HG03520 (cell line): ENCODE data around the gene MAGEA9.
"Not testable (repeated sequence)": the region's sequence is repeated elsewhere in the genome, so short reads cannot be mapped to it uniquely, and the experiment has no call there.

Source experiments
- ATAC-seq: cut with Tn5 transposase; IDR thresholded peaks from one replicate; pipeline ENCODE4 v1.9.1; 2021; ENCODE audit warnings: mild to moderate bottlenecking, moderate library complexity; ENCODE audit not compliant: unreplicated experiment

MAGEA9 gene

DNA sequence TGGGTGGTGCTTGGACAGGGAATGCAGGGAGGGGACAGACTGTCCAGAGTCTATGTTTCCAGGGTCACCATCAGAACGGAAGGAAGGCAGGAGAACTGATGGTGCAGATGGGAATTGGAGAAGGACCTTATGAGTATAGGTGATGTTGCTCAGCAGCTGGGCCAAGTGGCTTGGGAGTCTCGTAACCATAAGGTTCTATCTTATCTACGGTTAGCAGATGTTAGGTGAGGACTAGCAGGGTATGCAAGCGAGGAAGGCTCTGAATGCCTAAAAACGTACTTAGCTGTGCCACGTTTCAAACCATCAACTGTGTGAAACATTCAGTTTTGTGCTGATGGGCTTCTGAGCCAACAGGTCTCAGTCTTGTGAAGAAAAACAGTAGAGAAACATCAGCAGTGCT, 22.4 kb downstream of the MAGEA9 start:
- ATAC-seq = no peak

DNA sequence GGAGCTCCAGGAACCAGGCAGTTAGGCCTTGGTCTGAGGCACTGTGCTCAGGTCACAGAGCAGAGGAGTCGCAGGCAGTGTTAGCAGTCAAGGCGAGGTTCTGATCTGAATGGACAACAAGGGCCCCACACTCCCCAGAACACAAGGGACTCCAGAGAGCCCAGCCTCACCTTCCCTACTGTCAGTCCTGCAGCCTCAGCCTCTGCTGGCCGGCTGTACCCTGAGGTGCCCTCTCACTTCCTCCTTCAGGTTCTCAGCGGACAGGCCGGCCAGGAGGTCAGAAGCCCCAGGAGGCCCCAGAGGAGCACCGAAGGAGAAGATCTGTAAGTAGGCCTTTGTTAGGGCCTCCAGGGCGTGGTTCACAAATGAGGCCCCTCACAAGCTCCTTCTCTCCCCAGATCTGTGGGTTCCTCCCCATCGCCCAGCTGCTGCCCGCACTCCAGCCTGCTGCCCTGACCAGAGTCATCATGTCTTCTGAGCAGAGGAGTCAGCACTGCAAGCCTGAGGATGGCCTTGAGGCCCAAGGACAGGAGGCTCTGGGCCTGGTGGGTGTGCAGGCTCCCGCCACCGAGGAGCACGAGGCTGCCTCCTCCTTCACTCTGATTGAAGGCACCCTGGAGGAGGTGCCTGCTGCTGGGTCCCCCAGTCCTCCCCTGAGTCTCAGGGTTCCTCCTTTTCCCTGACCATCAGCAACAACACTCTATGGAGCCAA, 26.2 kb downstream of the MAGEA9 start:
- ATAC-seq = no peak

DNA sequence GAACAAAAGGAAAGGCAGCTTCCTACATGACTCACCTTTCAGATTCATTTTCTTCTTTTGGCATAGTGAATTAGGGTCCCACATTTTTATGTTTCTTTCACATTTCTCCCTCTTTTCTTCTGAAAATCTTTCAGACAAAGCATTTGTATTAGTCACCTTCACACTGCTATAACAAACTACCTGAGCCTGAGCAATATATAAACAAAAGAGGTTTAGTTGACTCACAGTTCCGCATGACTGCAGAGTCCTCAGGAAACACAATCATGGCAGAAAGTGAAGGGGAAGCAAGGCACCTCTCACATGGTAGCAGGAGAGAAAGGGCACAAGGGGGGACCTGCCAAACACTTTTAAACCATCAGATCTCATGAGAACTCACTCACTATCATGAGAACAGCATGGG, 36.9 kb downstream of the MAGEA9 start:
- ATAC-seq = no peak

DNA sequence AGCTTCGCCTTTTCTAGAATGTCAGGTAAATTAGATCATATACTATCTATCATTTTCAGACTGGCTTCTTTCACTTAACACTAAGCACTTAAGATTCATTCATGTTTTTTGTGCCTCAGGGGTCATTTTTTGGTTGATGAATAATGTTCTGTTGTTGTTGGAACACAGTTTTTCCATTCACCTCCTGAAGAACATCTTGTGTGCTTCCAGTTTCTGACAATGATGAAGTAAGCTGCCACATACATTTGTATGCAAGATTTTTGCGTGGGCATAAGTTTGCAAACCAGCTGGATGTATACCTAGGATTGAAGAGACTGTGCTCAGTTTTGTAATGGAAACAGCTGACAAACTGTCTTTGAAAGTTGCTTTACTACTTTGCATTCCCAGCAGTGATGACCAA, 37.6 kb downstream of the MAGEA9 start:
- ATAC-seq = no peak

DNA sequence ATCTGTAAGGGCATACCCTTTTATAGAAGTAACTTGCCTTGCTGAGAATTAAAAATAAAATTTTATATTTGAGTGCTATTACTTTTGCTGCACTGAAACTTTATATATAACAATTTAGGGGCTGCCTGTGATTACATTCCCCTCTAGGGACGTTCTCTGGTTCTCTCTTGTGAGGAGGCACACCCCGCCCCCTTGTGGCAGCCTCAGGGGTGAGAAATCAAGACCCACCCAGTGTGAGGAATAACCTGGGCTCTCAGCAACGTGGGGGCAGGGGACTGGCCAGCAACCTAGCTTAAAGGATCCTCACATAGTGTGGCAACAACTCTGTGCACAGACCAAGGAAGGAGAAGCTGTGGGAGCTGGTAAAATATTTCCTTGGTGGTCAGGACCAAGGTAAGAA, 43.7 kb downstream of the MAGEA9 start:
- ATAC-seq = no peak

DNA sequence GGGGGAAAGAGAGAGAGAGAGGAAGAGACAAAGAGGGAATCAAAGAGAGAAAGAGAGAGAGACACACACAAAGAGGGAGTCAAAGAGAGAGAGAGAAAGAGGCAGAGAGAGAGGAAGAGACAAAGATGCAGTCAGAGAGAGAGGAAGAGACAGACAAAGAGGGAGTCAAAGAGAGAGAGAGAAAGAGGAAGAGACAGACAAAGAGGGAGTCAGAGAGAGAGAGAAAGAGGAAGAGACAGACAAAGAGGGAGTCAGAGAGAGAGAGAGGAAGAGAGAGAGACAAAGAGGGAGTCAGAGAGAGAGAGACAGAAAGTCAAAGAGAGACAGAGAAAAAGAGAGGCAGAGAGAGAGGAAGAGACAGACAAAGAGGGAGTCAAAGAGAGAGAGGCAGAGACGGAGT, 45.5 kb downstream of the MAGEA9 start:
- ATAC-seq = no peak

DNA sequence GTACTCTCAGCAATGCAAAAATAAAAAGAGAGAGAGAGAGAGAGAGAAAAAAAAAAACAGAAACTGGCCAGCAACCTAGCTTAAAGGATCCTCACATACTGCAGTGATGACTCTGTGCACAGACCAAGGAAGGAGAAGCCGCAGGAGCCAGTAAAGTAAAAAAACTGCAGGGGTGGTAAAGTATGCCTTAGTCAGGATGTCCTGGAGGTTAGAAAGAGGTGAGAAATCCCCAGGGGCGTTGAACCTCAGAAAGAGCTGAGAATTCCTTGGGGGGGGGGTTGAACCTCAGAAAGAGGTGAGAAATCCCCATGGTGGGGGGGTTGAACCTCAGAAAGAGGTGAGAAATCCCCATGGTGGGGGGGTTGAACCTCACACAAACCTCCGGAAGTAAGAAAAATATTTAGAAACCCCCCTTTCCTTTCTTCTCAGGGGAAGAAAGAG, 48.0 kb downstream of the MAGEA9 start:
- no peak for ATAC-seq

DNA sequence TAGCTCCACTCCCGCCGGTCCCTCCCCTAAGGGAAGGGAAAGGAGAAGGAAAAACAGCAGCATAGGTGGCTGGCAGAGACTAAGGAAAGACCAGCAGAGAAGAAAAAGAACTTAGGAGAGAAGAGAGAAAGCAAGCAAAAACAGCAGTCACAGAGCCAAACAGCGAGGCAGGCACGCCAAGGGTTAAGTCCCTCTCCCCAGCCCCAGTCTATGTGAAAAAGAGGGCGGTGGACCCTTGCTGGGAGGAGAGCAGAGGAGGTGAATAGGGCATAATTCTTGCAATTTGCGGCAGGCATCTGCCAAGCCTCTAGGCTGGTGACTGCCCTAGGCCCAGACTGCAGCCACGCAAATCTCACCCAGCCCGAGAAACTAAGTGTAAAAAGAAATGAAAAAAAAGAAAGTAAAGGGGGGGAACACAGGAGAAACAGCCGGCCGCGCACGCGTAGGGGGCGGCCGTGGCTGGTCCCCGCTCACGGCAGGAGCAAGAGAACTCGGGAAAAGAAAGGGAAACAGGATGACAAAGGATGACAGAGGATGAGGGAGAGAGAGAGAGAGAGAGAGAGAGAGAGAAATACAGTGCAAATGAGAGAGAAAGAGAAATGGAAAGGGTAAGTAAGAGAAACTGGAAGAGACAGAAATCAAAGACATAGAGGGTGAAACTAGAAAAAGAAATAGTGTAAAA, 48.6 kb downstream of the MAGEA9 start:
- ATAC-seq = no peak

DNA sequence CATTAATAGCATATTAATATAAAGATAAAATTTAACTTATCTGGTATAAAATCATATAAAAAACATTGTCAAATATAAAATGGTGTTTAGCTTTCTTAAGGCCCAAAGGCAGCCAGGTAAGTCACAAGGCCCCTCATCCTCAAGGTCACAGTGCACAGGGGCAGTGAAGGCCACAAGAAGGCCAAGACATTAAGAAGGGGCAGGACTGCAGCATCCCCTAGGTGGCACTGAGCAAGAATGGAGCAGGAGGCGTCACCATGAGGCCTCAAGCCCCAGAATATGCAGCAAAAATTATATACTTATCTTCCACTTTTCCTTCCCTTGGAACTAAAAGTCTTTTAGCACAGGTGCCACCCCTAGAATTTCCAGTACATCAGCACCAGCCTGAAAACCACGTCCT, 49.7 kb downstream of the MAGEA9 start:
- ATAC-seq = no peak

DNA sequence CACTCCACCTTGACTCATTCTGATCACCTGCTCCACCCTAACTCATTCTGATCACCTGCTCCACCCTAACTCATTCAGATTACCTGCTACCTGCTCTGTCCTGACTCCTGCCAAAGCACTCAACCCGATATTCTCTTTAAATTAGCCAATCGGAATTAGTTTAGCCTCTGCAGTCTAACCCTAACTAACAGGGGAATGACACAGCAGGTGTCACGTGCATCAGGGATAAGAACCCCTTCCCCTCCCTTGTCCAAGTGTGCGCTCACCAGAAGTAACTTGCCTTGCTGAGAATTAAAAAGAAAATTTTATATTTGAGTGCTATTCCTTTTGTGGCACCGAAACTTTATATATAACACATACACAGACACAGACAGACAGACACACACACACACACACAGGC, 55.0 kb downstream of the MAGEA9 start:
- not testable (repeated sequence) for ATAC-seq

DNA sequence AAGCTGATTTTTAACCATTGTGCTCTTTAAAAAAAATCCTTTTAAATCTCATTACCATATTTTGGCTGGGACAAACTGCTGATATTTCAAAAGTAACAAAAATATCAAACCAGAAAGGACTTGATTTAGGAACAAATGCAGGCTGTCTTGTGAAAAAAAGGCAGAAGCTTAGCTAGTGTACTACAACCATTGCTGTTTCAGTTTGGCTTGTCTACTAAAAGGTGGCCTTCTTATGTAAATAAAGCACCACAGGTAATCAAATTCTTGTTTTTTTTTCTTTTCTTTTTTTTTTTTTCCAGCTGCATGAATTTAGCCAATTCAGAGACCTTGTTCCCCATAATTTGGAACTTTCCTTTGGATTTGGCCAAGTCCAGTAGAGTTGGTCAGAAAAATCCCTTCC, 55.4 kb downstream of the MAGEA9 start:
- ATAC-seq = no peak
